GM08714 (cell line): ENCODE measurements around the gene RAPGEF1.

Source experiments
- H3K4me3 ChIP-seq: fragments of 200-500 bp; sonication (Bioruptor generic); 2 replicates; pipeline ENCODE4 v1.5.1; 2014; ENCODE audit warnings: mild to moderate bottlenecking, low read length, inconsistent platforms
- ZNF274 ChIP-seq: IDR thresholded peaks from 2 replicates; pipeline ENCODE4 v1.6.1; 2012; ENCODE audit warnings: mild to moderate bottlenecking, low read depth, low read length

Gene RAPGEF1

DNA sequence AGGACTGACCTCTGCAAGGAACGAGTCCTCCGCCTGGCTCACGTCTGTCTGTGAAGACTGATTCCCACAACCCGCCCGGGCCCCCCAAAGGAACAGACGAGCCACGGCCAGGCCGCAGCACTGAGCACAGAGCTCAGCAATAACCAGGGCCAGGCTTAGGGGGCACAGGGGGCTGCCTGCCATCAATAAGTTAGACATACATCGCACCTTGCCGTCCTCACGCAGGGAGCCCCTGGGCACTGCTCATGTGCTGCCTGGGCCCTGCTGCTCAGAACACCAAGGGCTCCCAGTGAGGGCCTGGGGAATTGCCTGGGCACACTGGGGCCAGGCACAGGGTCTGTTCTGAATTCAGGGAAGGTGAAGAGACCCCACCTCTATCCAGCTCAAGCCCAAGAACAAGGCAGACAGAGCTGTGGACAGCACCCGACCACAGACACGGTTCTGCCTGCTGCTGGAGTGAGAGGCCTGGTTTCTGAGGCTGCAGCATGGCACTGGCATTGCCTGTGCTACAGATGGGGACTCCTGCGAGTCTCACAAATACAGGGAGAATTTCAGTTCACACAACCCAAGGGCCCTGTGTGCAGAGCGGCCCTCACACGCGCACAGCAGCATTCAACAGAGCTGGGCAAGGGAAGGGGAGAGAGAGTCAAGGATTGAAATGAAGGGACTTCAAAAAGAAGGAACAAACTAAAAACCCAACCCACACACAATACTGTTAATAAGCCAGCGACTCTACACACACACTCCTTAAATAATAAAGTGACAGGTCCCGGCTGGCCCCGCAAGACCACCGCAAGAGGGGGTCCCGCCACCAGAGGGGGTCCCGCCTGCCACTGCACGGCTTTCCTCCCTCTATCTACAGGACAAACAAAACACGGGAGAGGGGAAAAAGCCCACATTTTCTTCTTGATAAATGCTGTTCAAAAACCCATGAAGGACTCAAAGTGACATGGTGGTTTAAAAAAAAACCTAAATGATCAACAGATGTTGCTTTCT is 162.6 kb downstream of the RAPGEF1 start:
- no peak overlapping the region for H3K4me3 ChIP-seq
- no peak for TF ChIP-seq ZNF274

DNA sequence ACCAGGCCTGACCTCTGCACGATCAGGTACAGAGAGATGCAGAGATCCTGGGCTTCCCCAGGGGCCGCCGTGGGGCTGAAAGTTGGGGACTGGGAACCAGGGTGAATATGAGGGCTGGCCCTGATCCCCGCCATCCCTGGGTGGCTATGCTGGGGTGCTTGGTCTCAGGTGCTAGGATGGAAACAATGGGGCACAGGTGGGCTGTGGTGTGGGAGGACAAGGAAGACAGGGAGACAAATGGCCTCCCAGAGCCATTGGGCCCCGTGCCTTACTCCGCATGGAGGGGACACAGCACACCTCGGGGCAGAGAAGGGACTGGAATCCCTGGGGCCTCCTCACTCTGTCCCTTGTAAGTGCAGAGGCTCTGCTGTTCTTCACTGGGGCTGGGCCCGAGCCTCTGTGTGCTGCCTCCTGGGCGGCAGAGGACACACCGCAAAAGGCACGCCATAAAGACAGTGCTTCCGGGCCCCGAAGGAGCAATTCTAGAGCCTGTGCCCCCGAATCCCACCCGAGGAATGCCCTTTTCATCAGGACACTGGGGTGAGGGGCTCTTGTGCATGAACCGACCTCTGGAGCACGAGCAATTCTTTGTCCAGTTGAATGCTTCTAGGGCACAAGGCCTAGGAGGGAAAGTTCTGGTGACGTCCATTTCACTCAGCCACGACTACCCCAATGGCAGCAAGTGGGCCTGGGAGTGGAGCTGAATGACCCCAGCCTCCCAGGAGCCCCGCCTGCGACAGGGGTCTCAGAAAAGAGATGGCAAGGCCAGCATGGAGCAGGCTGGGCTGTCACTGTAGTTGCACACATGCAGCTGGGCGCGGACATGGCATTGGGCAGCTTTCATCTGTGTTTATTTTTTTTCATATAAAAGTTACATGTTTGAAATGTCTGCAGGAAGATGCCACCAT is 163.7 kb downstream of the RAPGEF1 start:
- TF ChIP-seq ZNF274, result no peak
- no peak overlapping the region for H3K4me3 ChIP-seq

DNA sequence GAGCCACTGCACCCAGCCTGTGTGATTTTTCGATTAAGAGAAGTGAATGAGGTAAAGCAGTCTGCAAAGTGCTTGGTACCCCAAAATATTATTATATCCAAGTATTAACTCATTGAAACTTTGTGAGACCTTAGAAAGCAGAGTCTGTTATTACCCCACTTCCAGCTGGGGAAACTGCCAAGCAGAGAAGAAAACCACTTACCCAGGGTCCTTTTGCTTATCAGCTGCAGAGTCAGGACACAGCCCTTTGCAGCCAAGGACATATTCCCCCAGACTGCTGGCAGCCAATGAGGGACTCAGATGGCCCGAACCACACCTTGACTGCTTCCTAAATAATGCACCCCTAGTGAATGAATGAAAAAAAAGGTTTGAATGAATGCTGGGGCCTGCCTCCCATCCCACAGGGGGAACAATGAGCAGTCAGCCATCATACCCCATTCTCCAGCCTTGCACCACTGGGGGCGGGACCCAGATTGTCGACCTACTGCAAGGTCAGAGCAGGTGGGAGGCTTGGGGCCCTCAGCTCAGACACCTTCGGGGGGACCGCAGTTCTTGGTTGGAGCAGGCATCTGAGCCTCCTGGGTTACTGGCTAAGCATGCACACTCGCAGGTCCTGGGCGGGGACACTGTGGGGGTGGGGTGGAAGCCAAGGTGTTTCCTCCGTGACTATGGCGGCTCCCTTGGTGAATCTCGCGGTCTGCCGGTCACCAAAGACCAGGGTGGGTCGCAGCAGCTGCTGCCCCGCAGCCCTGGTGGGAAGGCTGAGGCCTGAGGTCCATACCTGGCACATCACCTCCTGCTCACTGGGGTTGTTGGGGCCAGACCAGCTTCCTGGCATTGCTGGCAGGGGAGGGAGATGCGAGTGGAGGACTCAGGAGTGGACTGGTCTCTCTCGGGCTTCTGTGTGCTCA is 164.9 kb downstream of the RAPGEF1 start:
- no peak overlapping the region for H3K4me3 ChIP-seq
- TF ChIP-seq ZNF274, result no peak

DNA sequence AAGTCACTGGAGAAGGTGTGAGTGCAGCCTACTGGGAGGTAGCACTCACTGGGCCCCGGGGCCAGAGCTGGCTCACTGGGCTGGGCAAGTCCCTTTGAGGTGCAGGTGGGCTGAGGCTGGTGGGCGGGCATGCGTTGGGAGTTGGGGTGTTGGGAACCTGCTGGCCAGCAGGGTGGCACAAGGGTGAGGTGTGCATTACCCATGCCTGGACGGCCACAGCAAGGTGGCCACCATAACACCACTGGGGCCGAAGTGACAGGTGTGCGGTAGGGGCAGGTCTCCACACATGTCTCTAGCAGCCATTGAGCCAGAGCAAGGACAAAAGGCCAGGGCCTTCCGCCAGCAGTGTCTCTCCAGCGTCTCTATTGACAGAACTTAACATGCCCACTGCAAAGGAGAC is 172.0 kb downstream of the RAPGEF1 start:
- TF ChIP-seq ZNF274, result no peak
- H3K4me3 ChIP-seq, result no peak overlapping the region

GRCh38 chr9:131566158-131566557 is 173.7 kb downstream of the RAPGEF1 start:
- no peak for TF ChIP-seq ZNF274
- no peak overlapping the region for H3K4me3 ChIP-seq

DNA sequence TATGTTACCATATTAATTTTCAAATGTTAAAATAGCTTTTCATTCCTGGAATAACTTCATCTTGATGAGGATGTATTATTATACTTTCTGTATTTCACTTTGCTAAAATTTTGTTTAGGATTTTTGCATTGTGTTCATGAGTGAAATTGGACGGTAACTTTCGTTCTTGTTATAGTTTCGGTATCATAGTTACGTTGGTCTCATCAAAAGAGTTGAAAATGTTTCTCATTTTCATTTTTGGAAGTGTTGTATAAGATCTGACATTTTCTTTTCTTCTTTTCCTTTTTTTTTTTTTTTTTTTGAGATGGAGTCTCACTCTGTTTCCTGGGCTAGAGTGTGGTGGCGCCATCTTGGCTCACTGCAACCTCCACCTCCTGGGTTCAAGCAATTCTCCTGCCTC is 174.5 kb downstream of the RAPGEF1 start:
- H3K4me3 ChIP-seq, result no peak overlapping the region
- TF ChIP-seq ZNF274, result no peak

- H3K4me3 ChIP-seq, result no peak overlapping the region
- TF ChIP-seq ZNF274, result no peak
Observed at GRCh38 chr9:131562032-131562959, 177.6 kb downstream of the RAPGEF1 start.

DNA sequence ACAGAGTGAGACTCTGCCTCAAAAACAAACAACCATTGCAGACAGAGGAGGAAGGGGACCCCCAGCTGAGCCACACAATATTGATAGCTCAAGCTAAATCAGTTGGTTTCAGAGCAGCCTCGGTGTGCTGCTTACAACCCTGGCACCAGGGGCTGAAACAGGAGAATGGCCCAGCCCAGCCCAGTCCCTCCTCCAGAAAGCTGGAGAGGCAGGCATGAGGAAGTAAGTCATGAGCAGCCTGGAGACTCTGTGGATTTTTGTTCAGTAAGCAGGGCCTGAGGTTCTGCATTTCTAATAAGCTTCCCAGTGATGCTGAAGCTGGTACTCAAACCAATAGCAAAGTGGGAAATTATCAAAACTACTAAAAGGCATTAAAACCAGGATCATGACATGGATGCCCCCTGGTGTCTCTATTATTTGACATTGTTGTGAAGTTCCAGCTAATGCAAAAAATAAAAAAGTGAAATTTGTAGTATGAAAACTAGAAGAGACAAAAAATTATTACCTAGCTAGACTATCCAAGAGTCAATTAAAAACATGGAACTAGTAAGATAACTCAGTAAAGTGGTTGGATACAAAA is 180.4 kb downstream of the RAPGEF1 start:
- no peak for TF ChIP-seq ZNF274
- no peak overlapping the region for H3K4me3 ChIP-seq

DNA sequence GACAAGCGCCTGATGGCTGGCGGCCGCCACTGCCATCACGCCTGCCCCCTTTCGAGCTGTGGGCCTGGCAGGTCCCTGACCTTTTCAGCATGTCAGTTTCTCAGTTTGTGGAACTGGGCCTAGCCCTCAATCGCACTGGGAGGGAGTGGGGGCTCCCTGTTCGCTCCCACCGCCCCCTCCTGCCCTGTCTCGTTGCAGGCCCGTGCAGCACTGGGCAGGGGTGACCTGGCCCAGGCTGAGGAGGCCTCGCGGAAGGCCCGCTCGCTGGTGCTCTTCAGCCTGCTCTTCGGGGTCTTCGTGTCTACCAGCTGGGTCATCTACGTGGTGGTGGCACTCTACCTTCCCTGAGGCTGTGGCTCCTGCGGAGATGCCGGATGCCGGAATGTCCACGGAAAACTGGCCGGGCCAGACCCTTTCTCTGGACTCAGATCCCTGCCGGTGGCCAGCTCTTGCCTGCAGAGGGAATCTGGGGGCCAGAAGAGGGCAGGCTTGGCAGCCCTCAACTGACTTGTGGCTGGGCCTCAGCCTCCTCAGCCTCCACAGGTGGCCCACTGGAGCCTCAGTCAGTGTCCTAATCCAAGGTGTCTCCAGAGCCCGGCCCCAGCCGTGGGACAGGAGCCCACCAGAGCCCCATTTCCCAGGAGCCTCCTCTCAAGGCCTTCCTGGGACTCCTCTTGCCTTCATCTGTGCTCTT is 181.9 kb downstream of the RAPGEF1 start:
- H3K4me3 ChIP-seq, result no peak overlapping the region
- no peak for TF ChIP-seq ZNF274

- TF ChIP-seq ZNF274, result no peak
- H3K4me3 ChIP-seq, result no peak overlapping the region
Observed at GRCh38 chr9:131555841-131556673, 183.8 kb downstream of the RAPGEF1 start.

DNA sequence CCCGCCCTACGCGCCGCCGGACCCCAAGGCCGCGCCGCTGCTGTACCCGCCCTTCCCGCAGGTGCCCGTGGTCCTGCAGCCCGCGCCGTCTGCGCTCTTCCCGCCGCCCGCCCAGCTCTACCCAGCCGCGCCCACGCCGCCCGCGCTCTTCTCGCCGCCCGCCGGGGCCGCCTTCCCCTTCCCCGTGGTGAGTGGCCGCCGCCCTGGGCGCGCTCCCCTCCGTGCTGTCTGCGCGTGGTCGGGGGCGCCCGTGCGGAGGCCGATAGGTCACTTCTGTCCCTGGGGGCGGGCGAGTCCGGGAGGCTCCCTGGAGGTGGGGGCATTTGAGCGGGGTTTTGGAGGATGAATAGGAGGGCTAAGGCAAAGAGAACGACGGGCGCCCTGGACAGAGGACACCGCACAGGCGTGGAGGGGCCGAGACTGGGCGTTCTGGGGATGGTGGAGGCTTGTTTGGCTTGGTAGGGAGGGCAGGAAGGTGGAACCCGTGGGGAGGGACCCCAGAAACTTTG is 185.0 kb downstream of the RAPGEF1 start:
- H3K4me3 ChIP-seq, result no peak overlapping the region
- no peak for TF ChIP-seq ZNF274
